Measurements from ENCODE around the gene ABCC2. TPM values are rescaled to one million over a fixed set of nuclear protein-coding genes. Genes with fewer than 3 reads are reported as not detected.
"Not testable (repeated sequence)": the region's sequence is repeated elsewhere in the genome, so short reads cannot be mapped to it uniquely, and the experiment has no call there.

Gene ABCC2
- total RNA-seq: 1 to 10 TPM in 2 of 3 donors, under 1 TPM in 1; 0.69 to 1.6 (median 1.6) TPM
- long read RNA-seq, donor 1: 0 reads
- long read RNA-seq, donor 2: 0 reads

- peak; percentile 89 for ATAC-seq
- TF ChIP-seq CTCF (IDR thresholded peaks at IDR 0.05): no peak
- no peaks in the 10 kb centered on the region for H3K4me1 ChIP-seq (ENCODE audit: low read depth)
These were observed at the start of gene ABCC2 for GRCh38 chr10:99782447-99783286. Gene ABCC2, plus strand, starts transcription at chr10:99782640. Its CDS starts 205 bp downstream, at chr10:99782845.

GRCh38 chr10:99733366-99733765 is 49.1 kb upstream of the ABCC2 start:
- Histone ChIP-seq H3K4me3 (no peak overlapping the region), H3K4me1 (ENCODE audit: low read depth) (peaks cover 18% of the 10 kb centered on the region), H3K36me3 (ENCODE audit: low read depth) (peaks cover 3% of the 10 kb centered on the region), H3K9me3 (no peaks in the 10 kb centered on the region)
- ATAC-seq: no peak
- no peak for TF ChIP-seq CTCF (IDR thresholded peaks at IDR 0.05)
- intact Hi-C loops (cut with DNase I, micrococcal nuclease): no loop called here
- peak in 1 of 3 donors; percentile 9 for DNase-seq

More at GRCh38 chr10:99782447-99783286, at the start of gene ABCC2:
- H3K9me3 ChIP-seq: no peaks in the 10 kb centered on the region
- intact Hi-C loops (cut with DNase I, micrococcal nuclease): no loop called here
- no peak for DNase-seq
- H3K4me3 ChIP-seq: no peak within 1 kb of the TSS
- H3K36me3 ChIP-seq (ENCODE audit: low read depth): no peaks in the 10 kb centered on the region

- peak in 1 of 3 donors; percentile 14 for DNase-seq
- intact Hi-C loops (cut with DNase I, micrococcal nuclease); H3K4me3 ChIP-seq; H3K36me3 ChIP-seq (ENCODE audit: low read depth); H3K9me3 ChIP-seq; ATAC-seq: not testable (repeated sequence)
- peaks cover 18% of the 10 kb centered on the region for H3K4me1 ChIP-seq (ENCODE audit: low read depth)
These were observed 48.3 kb upstream of the ABCC2 start for GRCh38 chr10:99734111-99734510.

- intact Hi-C loops (cut with DNase I, micrococcal nuclease): no loop called here
- Histone ChIP-seq H3K9me3 (peaks cover 13% of the 10 kb centered on the region), H3K4me3 (no peak overlapping the region), H3K36me3 (ENCODE audit: low read depth) (peaks cover 22% of the 10 kb centered on the region), H3K4me1 (ENCODE audit: low read depth) (no peaks in the 10 kb centered on the region)
- no peak for DNase-seq
- ATAC-seq: no peak
- no peak for TF ChIP-seq CTCF (IDR thresholded peaks at IDR 0.05)
These were observed 42.2 kb upstream of the ABCC2 start for GRCh38 chr10:99740260-99740659.

GRCh38 chr10:99740933-99741559 is 41.4 kb upstream of the ABCC2 start:
- peaks cover 13% of the 10 kb centered on the region for H3K9me3 ChIP-seq
- ATAC-seq (no peak), DNase-seq (no peak)
- H3K36me3 ChIP-seq (ENCODE audit: low read depth): peaks cover 28% of the 10 kb centered on the region
- H3K4me3 ChIP-seq: no peak overlapping the region
- intact Hi-C loops (cut with DNase I, micrococcal nuclease): no loop called here
- no peaks in the 10 kb centered on the region for H3K4me1 ChIP-seq (ENCODE audit: low read depth)
- TF ChIP-seq CTCF (IDR thresholded peaks at IDR 0.05): no peak

- ATAC-seq (no peak), DNase-seq (no peak)
- Histone ChIP-seq H3K4me3 (no peak overlapping the region), H3K4me1 (ENCODE audit: low read depth) (no peaks in the 10 kb centered on the region), H3K36me3 (ENCODE audit: low read depth) (peaks cover 28% of the 10 kb centered on the region), H3K9me3 (peaks cover 13% of the 10 kb centered on the region)
- no peak for TF ChIP-seq CTCF (IDR thresholded peaks at IDR 0.05)
- intact Hi-C loops (cut with DNase I, micrococcal nuclease): no loop called here
These were observed 40.2 kb upstream of the ABCC2 start for GRCh38 chr10:99742254-99742653.

Measured in mucosa of descending colon (tissue), 3 donors.